GM19372 (cell line): Measurements from ENCODE around the gene ITGB3.

ENCODE experiments used
- ATAC-seq: cut with Tn5 transposase; IDR thresholded peaks from one replicate; pipeline ENCODE4 v1.9.1; 2021; ENCODE audit warnings: mild to moderate bottlenecking, low read depth, moderate library complexity; ENCODE audit not compliant: unreplicated experiment

Gene ITGB3

DNA sequence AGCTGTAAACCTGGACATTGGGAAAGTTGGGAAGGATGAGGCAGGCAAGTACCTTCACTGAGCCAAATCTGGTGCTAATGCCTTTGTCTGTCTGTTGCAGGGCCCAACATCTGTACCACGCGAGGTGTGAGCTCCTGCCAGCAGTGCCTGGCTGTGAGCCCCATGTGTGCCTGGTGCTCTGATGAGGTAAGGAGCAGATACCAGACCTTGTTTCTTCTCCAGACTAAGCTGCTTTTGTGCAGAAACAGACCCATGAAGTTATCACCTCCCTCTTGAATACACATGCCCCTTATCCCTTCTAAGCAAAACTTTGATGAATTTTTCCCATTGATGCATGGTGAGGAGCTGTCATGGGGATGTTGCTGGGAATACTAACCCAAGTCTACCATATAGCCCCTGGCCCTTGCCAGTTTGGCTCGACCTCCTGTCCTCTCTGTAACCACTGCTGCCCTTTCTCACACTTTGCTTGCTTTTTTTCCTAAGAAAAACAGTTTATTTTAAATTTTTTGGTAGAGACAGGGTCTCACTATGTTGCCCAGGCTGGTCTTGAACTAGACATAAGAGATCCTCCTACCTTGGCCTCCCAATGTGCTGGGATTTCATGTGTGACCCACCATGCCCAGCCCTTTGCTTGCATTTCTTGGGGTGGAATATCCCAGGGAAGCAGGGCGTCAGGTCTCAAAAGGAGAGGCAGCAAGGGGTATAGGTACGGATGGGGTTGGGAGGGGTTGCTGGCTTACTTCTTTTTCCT lies 20.9 kb downstream of the ITGB3 start:
- ATAC-seq, result no peak

GRCh38 chr17:47275245-47275984 lies 21.8 kb downstream of the ITGB3 start:
- ATAC-seq, result no peak

- ATAC-seq, result no peak
Observed at GRCh38 chr17:47276444-47276843, 22.8 kb downstream of the ITGB3 start.

DNA sequence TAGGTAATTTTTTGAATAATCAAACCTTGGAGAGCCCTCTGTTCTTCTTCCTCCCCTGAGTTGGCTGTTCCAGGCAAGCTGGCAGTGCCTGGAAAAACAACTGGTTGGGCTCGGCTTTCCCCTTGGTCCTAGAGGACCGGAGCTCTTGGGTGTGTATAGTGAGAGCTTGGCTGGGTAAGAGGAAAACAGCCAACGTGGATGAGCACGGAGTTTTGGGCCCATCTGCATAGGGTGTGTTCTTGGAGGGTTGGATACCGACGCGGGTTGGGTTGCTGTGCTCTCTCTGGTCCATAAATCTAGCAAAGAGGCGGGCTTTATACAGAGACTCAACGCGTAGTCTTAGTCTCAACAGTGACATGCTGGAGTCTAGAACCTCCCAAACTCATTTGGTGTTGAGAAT lies 23.2 kb downstream of the ITGB3 start:
- no peak for ATAC-seq

- no peak for ATAC-seq
Observed at GRCh38 chr17:47277921-47278320, 24.3 kb downstream of the ITGB3 start.

GRCh38 chr17:47278561-47278960 lies 24.9 kb downstream of the ITGB3 start:
- no peak for ATAC-seq

DNA sequence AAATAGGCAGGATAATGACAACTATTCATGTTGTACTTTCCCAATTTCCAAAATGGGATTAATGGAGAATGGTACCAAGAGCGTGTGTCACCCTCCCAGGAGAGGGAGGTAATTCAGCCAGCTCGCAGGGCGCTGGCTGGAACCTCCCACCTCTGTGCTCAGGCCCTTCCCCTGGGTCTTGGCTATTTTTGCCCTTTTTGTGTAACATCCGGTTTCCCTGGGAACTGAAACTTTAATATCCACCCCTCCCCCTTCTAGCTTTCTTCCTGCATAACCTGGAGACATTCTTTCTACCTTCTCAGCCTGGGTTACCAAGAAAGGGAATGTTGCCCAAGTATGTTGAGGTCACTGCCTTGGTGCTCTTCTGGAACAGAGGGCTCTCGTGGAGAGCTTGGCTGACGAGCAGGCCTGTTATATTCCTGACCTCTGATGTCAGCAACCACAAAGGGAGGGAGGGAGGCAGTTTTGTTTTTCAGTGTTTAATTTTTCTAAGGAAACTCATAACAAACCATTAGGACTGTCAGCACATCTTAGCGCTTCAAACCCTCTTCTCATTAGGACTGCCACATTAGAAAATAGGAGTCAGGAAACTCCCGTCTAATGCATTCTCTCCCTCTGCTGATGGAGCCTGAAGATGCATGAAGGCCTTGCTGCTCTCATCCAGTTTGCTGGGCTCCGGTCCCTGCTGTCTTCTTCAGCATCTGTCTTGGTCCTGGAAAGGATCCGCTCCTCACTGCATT lies 25.6 kb downstream of the ITGB3 start:
- ATAC-seq, result peak; percentile 78

GRCh38 chr17:47280072-47280811 lies 26.6 kb downstream of the ITGB3 start:
- ATAC-seq, result no peak

- ATAC-seq, result no peak
Observed at GRCh38 chr17:47281216-47281615, 27.6 kb downstream of the ITGB3 start.

- ATAC-seq, result no peak
Observed at GRCh38 chr17:47285003-47285402, 31.4 kb downstream of the ITGB3 start.

DNA sequence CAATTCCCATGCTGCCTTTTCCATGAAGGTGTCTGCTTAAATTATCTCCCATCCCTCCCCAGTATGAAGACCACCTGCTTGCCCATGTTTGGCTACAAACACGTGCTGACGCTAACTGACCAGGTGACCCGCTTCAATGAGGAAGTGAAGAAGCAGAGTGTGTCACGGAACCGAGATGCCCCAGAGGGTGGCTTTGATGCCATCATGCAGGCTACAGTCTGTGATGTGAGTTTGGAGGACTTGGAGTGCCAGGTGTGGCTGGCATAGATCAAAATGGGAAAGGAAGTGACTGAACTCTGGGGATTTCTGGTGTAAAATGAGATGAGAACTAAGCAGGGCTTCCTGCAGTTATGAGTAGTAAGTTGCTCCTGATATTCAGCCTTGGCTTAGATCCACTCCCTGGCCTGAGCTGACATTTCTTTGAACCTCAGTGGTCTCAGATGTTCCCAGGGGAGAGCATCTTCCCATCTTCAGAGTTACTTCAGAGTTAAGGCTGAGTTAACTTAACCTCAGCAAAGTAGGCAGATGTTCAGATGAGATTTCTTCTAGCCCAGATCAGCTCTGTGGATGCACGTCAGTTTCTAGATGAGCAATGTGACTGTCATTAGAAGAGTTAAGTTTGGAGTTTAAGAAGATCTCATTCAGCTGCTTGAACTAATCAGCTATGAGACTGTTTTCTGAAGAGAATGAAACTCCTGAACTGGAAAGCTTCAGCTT lies 32.7 kb downstream of the ITGB3 start:
- peak; percentile 53 for ATAC-seq

DNA sequence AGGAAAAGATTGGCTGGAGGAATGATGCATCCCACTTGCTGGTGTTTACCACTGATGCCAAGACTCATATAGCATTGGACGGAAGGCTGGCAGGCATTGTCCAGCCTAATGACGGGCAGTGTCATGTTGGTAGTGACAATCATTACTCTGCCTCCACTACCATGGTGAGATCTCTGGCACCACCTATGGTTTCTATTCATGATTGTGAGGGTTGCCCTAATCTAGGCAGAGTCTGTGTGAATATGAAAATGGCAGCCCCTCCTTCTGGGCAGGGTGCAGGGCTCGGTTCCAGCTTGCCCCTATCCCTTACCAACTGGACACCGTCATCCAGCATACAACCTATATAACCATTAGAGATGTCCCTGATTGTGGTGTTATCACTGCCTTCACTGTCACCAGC lies 33.4 kb downstream of the ITGB3 start:
- no peak for ATAC-seq

- no peak for ATAC-seq
Observed at GRCh38 chr17:47287639-47288038, 34.0 kb downstream of the ITGB3 start.

DNA sequence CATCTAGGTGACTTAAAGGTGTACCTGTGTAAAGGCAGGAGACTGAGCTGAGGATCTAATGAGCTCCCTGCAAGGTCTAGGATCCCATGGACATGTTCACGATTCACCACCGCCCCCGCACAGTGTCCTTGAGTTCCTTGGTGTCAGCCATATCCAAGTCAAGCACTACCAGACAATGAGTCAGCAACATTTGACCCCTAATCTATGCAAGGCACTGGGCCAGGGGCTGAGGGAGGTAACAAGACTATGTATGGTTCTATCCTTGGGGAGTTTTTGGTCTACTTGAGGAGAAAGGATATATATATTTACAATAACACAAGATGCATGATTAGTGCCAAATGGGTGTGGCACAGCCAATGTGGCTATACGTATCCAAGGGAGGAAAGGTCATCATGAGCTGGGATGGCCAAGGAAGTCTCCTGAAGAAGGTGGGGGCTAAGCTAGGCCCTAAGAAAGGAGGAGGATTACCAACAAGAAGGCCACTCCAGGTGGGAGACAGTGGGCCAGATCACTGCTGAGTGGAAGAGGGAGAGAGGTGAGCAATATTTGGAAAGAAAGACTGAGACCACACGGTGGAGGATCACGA lies 35.0 kb downstream of the ITGB3 start:
- no peak for ATAC-seq

GRCh38 chr17:47289302-47289701 lies 35.7 kb downstream of the ITGB3 start:
- ATAC-seq, result no peak

DNA sequence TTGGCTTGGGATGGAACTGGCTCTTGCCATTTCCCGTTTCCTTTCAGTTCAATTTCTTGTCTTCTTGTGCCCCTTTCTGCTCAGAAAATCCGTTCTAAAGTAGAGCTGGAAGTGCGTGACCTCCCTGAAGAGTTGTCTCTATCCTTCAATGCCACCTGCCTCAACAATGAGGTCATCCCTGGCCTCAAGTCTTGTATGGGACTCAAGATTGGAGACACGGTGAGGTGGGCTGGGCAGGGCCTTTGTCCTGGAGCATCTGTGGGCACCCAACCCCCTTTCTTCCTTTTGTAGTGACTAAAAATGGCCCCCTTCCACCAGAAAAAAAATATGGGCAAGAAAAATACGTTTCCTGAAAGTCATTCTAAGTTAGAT lies 37.2 kb downstream of the ITGB3 start:
- ATAC-seq, result no peak

- ATAC-seq, result no peak
Observed at GRCh38 chr17:47291242-47291873, 37.7 kb downstream of the ITGB3 start.

DNA sequence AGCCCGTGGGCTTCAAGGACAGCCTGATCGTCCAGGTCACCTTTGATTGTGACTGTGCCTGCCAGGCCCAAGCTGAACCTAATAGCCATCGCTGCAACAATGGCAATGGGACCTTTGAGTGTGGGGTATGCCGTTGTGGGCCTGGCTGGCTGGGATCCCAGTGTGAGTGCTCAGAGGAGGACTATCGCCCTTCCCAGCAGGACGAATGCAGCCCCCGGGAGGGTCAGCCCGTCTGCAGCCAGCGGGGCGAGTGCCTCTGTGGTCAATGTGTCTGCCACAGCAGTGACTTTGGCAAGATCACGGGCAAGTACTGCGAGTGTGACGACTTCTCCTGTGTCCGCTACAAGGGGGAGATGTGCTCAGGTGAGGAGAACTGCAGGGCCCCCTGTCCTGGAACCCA lies 38.6 kb downstream of the ITGB3 start:
- no peak for ATAC-seq
